Stimulated activated CD8-positive, alpha-beta memory T cell treated with anti-CD3 and anti-CD28 coated beads, Interleukin-7, amount 100 ng/mL, for 4 hours (primary cell): ENCODE results near the gene TMEM59L.
"Not testable (repeated sequence)": the region's sequence is repeated elsewhere in the genome, so short reads cannot be mapped to it uniquely, and the experiment has no call there.

Source experiments
- DNase-seq, 2 donors: peaks; one replicate each; pipeline ENCODE4 v3.0.0-alpha.2; 2020; ENCODE audit warnings: low read depth in 2 of 2

The TMEM59L gene

DNA sequence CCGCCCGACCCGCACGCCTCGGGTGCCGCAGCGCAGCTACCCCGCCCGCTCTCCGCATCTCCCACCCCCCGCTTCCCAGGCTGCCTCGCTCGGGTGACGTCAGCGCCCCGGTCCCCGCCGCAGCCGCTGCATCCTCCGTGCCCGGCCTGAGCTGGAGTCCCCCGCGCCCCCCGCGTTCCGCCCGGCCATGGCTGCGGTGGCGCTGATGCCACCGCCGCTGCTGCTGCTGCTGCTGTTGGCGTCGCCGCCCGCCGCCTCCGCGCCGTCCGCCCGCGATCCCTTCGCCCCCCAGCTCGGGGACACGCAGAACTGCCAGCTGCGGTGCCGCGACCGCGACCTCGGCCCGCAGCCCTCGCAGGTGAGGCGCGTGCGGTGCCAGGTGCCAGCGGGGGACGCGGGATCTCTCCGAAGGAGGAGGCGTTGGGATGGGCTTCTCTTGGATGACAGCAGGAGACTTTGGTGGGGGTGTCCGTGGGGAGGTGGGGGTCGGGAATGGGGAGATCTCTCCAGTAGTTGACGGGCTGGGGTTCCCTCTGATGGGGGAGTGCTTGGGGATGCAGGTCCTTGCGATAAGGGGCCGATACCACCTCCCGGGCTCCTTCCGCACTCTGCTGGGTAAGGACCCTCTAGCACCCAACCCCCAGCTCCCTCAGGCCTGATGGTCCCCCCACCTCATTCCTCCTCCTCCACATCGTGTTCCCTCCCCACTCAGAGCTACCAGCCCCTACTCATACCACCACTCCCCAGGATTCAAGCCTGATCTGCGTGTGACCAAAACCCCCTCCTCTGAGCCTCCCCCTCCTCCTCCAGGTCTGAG lies at the start of gene TMEM59L:
TSS of gene TMEM59L (plus strand) at position 99 of the 817 bp plus-strand sequence. CDS start at position 188, 89 bp downstream.
- DNase-seq = peak in 1 of 2 donors; percentile 38

DNA sequence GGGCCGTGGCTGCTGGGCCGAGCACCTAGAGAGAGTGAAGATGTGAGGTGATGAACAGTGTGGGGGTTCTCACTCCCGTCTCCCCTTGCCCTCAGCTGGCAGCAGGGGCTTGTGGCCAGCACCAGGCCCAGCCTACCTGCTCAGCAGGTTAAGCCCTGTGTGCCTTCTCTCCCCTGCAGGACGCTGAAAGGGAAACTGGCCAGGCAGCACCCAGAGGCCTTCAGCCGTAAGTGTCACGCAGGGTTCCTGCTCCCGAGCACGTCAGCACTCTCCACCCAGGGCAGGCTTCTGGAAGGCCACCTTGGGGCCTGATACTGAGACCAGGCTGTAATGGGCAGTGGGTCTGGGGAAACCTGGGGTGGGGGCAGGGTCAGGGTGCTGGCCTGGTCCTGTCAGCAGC lies 45.7 kb upstream of the TMEM59L start:
- no peak for DNase-seq

DNA sequence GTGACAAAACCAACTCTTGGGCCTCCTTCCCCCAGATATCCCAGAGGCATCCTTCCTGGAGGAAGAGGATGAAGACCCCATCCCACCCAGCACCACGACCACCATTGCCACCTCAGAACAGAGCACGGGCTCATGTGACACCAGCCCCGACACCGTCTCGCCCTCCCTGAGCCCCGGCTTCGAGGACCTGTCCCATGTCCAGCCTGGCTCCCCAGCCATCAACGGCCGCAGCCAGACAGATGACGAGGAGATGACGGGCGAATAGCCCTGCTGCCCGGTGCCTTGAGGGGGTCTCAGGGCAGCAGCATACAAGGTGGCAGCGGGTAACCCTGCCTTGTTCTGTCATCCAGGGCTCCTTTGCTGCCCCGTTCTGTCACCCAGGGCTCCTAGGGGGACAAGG lies 44.3 kb upstream of the TMEM59L start:
- no peak for DNase-seq

DNA sequence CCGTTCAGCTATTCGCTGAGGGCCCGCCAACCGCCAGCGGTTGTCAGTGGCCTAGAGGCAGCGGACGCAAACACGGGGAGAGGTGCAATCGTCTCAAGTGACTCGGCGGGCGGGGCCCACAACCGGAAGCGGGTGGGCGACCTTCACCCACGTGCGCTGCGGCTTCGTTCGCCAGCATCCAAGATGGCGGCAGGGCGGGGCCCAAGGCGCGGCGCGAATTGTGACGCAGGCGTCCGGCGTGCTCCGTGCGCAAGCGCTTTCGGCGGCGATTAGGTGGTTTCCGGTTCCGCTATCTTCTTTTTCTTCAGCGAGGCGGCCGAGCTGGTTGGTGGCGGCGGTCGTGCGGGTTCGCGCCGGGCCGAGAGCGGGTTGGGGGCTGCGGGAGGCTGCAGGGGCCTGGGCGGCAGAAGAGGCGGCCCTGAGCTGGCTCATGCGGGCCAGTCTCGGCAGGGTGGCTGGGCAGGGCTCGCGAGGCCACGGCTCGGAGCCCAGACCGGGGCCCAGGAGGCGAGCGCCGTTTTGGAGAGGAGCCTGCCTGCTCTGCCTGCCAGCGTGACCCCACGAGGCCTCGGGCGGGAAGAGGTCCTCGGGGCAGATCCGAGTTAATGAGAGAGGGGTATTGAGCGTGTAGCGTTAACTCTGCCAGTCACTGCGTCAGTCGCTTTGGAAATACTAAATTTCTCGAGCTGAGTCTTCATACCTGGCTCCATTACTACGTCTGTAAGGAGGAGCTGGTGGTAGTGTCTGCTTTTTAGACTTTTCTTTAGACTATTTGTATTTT lies 40.9 kb upstream of the TMEM59L start, which contains the start of gene UBA52:
TSS of gene UBA52 (plus strand) at position 294 of the 781 bp plus-strand sequence. CDS start 1,444 bp downstream, outside the sequence.
- peak; percentile 97 to 99 for DNase-seq

DNA sequence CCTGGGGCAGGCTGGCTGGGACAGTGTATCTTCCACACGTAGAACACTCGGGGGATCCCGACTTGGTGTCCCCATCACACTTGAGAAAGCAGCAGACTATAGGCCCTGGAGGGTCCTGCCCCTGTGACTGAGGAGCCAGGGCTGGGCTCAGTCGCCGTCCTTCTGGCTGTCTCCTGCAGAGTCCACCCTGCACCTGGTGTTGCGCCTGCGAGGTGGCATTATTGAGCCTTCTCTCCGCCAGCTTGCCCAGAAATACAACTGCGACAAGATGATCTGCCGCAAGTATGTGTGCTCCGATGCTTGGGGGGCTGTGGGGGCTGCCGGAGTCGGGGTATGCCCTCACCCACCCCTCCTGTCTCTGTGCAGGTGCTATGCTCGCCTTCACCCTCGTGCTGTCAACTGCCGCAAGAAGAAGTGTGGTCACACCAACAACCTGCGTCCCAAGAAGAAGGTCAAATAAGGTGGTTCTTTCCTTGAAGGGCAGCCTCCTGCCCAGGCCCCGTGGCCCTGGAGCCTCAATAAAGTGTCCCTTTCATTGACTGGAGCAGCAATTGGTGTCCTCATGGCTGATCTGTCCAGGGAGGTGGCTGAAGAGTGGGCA lies 37.9 kb upstream of the TMEM59L start:
- no peak for DNase-seq

DNA sequence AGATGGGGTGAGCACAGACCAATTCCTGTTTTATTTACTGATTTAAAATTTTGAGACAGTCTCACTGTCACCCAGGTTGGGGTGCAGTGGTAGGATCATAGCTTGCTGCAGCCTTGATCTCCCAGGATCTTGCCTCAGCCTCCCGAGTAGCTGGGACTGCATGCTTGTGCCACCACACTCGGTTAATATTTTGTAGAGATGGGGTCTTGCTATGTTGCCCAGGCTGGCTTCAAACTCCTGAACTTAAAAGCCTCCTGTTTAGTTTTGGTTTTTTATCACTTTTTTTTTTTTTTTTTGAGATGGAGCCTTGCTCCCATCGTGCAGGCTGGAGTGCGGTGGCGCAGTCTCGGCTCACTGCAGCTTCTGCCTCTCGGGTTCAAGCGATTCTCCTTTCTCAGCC lies 36.3 kb upstream of the TMEM59L start:
- no peak for DNase-seq

DNA sequence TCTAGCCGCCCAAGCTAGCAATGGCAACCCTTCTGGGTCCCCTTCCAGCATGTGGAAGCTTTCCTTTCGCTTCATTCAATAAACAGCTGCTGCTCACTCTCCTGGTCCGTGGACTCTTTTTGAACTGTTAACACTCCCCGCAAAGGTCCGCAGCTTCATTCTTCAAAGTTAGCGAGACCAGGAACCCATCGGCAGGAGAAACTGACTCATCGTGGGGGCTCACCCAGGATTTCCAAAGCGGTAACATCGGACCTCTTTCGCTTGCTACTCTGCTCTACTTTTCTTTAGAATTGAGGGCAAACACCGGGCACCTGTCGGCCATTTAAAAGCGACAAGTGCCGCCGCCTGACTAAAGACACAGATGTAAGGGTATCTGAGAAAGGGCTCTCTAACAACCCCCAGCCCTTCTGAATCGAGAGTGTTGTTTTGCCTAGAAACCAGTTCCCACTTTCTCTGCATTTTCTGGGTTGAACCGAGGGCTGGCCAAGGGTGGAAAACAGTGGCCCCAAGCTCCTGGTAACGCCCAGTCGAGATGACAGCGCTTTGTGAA lies 35.2 kb upstream of the TMEM59L start:
- no peak for DNase-seq

DNA sequence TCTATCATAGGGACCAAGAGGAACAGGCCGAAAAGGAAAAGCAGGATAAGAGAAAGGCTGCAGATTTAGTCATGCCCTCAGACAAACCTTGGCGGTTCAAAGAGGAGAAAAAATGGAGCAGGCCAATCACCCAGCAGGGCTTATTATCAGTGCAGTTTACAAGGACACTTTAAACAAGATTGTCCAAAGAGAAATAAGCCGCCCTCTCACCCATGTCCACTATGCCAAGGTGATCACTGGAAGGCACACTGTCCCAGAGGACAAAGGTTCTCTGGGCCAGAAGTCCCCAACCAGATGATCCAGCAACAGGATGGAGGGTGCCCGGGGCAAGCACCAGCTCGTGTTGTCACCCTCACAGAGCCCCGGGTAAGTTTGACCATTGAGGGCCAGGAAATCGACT lies 32.4 kb upstream of the TMEM59L start:
- DNase-seq = no peak

DNA sequence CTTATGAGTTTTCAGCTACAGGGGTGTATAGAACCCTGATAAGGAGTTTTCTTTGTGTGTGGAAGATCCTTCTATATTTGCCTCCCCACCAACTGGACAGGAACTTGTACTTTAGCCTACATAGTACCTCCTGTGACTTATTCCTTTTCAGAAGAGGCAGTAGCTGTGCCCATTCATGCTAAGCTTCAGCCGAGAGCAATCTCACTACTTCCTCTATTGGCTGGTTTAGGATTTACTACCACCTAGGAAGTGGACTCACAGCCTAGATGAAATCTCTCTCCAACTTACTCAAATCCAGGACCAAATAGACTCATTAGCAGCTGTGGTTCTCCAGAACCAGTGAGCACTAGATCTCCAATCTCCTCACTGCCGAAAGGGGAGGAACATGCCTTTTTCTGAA lies 26.4 kb upstream of the TMEM59L start:
- no peak for DNase-seq

DNA sequence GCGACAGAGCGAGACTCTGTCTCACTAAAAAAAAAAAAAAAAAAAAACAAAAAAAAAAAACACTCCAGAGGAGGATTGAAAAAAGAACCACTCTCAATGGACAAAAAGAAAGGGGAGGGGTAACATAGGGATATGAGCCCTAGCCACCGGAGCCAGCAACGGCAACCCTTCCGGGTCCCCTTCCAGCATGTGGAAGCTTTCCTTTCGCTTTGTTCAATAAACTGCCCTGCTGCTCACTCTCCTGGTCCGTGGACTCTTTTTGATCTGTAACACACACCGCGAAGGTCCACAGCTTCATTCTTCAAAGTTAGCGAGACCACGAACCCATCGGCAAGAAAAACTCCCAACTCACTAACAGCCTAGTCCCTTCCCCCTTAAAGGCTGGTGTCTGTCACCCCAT lies 25.1 kb upstream of the TMEM59L start:
- no peak for DNase-seq

DNA sequence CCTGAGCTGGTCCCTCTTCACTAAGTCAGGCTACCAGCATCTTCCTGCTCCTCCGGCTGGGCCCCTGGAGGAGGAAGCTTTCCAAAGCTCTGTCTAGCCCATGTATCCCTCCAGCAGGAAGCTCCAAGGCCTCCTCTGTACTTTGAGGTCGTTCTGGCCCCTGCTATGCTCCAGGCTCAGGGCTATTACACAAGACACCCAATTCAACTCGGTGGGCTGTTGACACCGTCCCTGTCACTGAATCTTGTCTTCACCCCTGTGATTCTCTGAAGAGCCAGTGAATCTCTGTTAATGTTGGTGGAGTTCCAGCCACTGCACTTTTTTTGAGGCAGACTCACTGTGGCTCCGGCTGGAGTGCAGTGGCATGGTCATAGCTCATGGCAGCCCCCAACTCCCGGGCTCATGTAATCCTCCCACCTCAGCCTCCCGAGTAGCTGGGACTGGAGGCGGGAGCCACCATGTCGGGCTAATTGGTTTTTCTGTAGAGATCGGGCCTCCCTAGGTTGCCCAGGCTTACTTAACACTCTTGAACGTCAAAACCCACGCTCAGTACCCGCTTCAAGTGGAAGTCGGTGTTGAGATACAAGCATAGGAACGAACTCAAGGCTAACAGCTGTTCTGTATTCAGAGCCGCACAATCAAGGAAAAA lies 24.6 kb upstream of the TMEM59L start:
- no peak for DNase-seq

DNA sequence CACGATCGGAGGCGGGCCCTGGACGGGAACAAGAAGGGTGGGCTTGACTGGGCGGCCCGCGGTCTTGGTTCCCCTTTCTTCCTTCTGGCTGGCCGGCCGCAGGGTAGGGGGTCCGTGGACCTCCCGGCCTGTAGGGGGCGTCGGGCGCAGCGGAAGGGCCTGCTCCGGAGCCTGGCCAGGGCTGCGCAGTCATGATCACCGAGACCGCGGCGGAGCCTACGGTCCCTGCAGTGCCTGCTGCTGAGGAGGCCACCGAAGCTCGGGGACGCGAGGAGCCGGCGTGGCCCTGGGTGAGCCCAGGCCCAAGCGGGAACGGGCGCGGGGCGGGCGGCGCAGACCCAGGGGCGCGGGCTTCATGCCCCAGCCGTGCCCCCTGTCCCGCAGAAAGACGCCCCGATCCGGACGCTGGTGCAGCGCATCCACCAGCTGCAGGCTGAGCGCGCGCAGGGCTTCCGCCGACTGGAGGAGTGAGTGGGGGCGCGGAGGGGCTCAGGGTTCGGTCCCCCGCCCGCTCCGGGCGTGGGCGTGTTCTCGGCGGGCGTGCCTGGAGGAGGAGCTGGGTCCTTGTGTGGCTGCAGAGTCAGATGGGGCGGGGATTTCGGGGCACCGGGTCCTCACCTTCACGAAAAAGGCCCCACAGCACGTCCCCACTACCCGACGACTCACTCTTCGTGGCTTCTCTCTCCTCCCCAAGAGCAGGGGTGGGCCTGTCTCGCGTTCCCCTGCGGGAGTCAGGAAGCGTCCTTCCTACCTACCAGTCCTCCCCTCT lies 23.9 kb upstream of the TMEM59L start, which contains the start of gene REX1BD:
TSS of gene REX1BD (plus strand) at position 188 of the 769 bp plus-strand sequence. CDS start at position 192, 4 bp downstream.
- peak; percentile 88 to 91 for DNase-seq

DNA sequence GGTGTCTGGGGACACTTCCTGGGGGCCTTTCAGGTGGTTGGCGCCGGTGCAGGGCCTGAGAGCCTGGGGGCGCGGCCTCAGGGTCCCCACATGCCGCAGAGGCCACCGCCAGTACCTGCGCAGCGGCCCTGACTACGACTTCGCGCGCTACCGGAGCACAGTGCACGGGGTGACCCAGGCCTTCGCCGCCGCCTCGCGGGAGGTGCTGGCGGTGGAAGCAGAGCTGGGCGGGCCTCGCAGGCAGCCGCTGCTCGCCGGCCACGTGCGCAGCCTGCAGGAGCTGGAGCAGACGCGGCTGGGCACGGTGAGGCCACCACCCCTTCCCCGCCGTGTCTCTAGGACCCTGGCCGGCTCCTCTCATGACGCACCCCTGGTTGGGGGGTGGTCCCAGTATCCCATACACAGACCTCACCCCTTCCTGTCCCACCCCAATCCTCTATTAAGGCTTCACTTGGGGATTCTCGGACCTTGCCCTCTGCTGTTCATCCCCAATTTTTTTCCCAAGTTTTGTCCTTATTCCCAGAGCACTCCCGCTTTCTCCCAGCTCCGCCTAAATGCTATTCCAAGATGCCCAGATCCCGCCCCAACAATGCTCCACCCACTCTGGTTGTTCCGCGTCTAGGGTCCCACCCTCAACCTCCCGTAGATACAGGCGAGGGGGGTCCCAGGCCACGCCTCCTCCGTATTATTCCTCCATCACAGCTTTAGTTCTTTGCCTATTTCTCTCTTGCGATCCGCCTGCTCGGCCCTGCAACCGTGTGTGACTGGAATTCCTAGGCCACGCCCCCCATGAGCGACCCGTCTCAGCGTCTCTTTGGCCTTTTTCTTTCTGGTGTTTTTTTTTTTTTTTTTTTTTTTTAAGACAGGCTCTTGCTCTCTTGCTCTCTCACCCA lies 23.0 kb upstream of the TMEM59L start:
- DNase-seq = peak; percentile 21 to 59

DNA sequence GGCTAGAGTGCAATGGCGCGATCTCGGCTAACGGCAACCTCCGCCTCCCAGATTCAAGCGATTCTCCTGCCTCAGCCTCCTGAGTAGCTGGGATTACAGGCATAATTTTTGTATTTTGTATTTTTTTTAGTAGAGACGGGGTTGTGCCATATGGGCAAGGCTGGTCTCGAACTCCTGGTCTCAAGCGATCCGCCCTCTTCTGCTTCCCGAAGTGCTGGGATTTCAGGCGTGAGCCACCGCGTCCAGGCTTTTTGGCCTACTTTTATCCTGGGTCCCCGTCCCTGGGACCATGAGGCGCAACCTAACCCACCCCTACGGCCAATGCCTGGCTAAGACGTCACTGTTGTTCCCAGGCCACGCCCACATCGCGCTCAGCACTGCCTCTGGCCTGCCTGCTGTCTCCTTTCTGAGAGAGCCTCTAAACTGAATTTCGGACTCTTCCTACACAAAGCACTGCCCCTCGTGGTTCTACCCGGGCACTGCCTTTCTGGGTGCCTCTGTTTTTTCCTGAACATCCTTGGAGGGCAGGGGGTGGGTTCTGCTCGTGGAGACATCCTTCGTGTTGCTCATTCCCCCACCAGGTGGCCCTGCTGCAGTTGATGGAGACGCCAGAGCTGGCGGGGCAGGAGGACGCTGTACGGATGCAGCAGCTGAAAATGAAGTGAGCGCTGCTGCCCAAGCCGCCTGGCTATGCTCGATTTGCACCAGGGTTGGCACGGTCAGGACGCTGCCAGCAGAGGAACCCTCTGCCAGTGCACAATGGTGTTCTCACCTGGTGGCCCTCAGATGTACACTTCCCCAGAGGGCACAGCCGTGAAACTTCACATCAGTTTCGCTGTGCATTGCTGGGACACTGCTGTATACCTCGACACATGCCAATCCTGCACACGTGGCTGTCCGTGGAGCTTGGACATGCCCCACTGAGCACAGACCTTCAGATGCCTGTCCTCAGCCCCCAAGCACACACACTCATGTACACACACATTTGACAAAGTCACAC lies 22.1 kb upstream of the TMEM59L start:
- DNase-seq = no peak

DNA sequence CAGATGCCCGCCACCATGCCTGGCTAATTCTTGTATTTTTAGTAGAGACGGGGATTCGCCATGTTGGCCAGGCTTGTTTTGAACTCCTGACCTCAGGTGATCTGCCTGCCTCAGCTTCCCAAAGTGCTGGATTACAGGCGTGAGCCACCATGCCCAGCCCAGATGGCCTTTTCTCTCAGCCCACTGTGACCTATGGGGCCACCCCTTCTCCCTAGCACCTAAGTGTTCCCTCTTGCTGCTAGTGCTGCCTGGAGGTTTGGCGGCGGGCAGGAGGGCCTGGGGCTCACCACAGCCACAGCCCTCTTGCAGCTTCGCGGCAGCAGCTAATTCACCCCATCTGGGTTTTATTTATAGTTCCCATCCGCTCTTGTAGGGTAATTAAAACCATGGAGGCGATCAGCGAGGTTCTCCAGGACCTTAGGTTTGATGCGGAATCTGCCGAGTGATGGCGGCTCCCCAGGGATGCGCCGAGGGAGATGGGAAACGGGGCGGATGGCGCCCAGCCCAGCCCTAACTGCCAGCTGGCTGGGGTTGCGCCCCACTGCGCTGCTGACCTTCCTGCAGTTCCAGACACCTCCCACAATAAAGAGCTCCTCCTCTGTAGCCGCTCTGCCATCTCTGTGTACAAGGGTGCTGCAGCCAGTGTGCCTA lies 20.8 kb upstream of the TMEM59L start:
- DNase-seq = no peak

DNA sequence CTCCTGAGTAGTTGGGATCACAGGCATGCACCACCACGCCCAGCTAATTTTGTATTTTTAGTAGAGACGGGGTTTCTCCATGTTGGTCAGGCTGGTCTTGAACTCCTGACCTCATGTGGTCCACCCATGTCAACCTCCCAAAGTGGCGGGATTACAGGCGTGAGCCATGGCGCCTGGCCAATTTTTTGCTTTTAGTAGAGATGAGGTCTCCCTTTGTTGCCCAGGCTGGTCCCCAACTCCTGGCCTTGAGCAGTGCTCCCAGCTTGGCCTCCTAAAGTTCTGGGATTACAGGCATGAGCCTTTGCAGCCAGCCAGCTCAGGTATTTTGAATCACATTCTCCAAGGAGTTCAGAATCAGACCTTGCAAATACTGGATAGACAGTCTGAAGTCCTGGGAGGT lies 19.9 kb upstream of the TMEM59L start:
- DNase-seq = not testable (repeated sequence)

DNA sequence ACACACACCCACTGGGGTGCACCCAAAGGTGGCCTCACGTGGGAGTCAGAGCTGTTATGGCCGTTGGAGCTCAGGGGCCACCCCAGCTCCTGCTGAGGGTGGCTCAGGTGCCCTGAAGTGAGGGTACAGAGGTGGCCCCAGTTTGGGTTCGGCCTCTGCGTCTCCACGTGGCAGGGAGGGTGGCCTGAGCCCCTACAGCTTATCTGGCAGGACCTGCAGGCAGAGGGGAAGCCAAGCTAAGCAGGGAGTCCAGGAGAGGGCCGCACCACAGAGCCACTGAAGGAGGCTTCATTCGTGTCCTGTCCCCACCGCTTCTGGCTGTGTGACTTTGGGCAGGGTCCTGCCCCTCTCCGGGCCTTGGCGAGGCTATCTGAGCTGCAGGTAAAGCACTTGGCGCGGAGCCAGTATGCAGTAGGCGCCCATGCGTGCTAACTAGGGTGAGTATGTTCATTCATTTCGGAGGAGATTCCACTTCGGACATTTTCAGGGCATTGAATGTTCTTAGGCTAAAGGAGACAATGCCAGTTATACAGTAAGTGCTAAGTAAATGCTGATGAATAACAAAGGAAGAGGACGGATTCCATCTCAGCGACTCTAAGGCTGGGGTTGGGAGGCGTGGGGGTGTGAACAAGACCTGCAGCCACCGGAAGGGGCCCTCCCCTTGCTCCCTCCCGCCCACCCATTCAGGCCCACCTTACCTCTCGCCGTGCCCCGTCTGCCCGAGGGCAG lies 19.1 kb upstream of the TMEM59L start:
- no peak for DNase-seq
